Activated CD8-positive, alpha-beta T cell treated with anti-CD3 and anti-CD28 coated beads for 36 hours (primary cell): ENCODE data around the gene TMCO6. TPM values are rescaled to one million over a fixed set of nuclear protein-coding genes. Genes with fewer than 3 reads are reported as not detected.
"Not testable (repeated sequence)": the region's sequence is repeated elsewhere in the genome, so short reads cannot be mapped to it uniquely, and the experiment has no call there.

Experiments used
- ATAC-seq: fragments of 200-7000 bp; cut with Tn5 transposase; one replicate; pipeline ENCODE4 v1.10.0; 2021; ENCODE audit warnings: mild to moderate bottlenecking, moderate library complexity
- CTCF ChIA-PET: fragments of 350-600 bp; sonication (Branson Sonifier 250); formaldehyde crosslinking; loops from one replicate; lab custom pipeline; 2021; ENCODE audit warnings: antibody characterized with exemption; lab: Charles Lee
- POLR2A ChIA-PET: fragments of 350-600 bp; sonication (Branson Sonifier 250); formaldehyde crosslinking; loops from one replicate; lab custom pipeline; 2021; ENCODE audit warnings: antibody characterized with exemption; lab: Charles Lee
- DNase-seq: peaks from one replicate; pipeline ENCODE4 v3.0.0-alpha.2; 2020
- H3K27ac Mint-ChIP-seq: one replicate; pipeline ENCODE4 v1.8.0; 2021; ENCODE audit warnings: mild to moderate bottlenecking, mixed read lengths
- H3K27me3 Mint-ChIP-seq: one replicate; pipeline ENCODE4 v1.8.0; 2021; ENCODE audit warnings: mixed read lengths
- H3K36me3 Mint-ChIP-seq: one replicate; pipeline ENCODE4 v1.8.0; 2021; ENCODE audit warnings: low read depth, mixed read lengths
- H3K4me1 Mint-ChIP-seq: one replicate; pipeline ENCODE4 v1.8.0; 2021; ENCODE audit warnings: low read depth, mixed read lengths
- H3K4me3 Mint-ChIP-seq: one replicate; pipeline ENCODE4 v1.8.0; 2021; ENCODE audit warnings: mild to moderate bottlenecking, moderate library complexity, mixed read lengths
- H3K9me3 Mint-ChIP-seq: one replicate; pipeline ENCODE4 v1.8.0; 2021; ENCODE audit warnings: mixed read lengths
- CTCF ChIP-seq: fragments of 200-600 bp; IDR thresholded peaks from one replicate; pipeline ENCODE4 v1.8.0; 2022; ENCODE audit warnings: antibody characterized with exemption, mild to moderate bottlenecking
- intact Hi-C: fragments of 100-400 bp; cut with micrococcal nuclease; formaldehyde crosslinking; loops from one replicate; pipeline ENCODE4 v1.10.0; 2022
- total RNA-seq, 2 experiments: library from RNA; stranded (reverse); gene quantifications; one replicate each; pipeline ENCODE4 v1.2.3, GENCODE V29; 2021

The TMCO6 gene
- total RNA-seq, 2 experiments from 2014 or later, result 31.7 to 33.2 TPM

DNA sequence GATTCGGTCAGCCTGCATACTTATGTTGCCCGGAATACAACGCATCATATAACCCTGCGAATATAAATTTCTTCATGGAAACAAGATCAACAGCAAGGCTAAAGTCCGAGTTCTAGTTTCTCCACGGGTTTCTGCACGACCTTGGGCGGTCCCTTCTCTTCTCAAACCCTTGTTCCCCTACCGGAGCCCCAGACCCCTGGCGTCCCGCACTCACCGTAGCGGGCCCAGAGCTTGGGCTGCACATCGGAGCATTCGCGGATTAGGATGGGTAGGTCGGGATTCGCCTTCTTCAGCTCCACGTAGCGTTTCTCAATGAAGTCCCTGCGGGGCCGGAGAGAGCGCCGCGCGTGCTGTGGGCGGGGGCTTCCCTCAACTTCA lies 7.8 kb downstream of the TMCO6 start:
- Mint-ChIP-seq H3K36me3 (peaks cover 51% of the 10 kb centered on the region), H3K4me3 (peak overlapping the region; percentile 95), H3K4me1 (peaks cover 35% of the 10 kb centered on the region), H3K9me3 (no peaks in the 10 kb centered on the region), H3K27me3 (no peaks in the 10 kb centered on the region), H3K27ac (peak overlapping the region; percentile 99)
- intact Hi-C loops, result loop anchor here (5.0 kb wide), 1 partner anchor 45 kb away; the partner anchor contains the start of genes HARS1 and HARS2
- no peak for DNase-seq
- ATAC-seq, result no peak
- ChIA-PET POLR2A (interaction anchor here (0.8 to 4.2 kb wide), 20 partner anchors 8 to 259 kb away, joined by 3 to 37 read pairs (median 6); partner anchors contain the start of genes APBB3, DND1, EIF4EBP3 and HARS1), CTCF (interaction anchor here (0.9 to 2.3 kb wide), 10 partner anchors 8 to 503 kb away, joined by 3 to 10 read pairs (median 4); partner anchors contain the start of genes CD14, EIF4EBP3, HARS1 and HARS2)
- TF ChIP-seq CTCF, result no peak

DNA sequence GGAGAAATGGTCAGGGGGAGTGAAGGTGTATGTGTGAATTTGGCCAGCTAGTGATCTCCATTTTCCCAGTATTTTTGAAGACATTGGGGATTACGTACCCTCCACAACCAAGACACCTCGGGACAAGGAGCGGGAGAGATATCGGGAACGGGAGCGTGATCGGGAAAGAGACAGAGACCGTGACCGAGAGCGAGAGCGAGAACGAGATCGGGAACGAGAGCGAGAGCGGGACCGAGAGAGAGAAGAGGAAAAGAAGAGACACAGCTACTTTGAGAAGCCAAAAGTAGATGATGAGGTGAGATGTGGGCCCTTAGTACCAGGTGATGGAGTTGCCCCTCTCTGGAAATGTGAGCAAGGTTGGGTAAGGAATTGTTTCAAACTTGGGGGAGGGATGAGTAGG lies 19.6 kb downstream of the TMCO6 start:
- CTCF ChIA-PET, result interaction anchor here (0.7 kb wide), 1 partner anchor 12 kb away, joined by 3 read pairs; the partner anchor contains the start of genes IK and NDUFA2
- H3K36me3 Mint-ChIP-seq, result peaks cover 59% of the 10 kb centered on the region
- intact Hi-C loops, result no loop called here

DNA sequence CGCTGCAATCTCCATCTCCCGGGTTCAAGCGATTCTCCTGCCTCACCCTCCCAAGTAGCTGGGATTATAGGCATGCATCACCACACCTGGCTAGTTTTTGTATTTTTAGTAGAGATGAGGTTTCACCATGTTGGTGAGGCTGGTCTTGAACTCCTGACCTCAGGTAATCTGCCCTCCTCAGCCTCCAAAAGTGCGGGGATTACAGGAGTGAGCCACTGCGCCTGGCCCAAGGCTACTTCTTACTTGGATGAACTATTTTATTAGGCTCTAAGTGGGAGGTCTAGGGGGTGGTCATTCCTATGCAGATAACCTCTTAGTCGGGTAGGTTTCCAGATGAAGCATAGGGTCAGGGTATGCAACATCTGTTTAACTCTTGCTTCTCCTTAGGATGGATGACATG lies 21.1 kb downstream of the TMCO6 start:
- intact Hi-C loops, H3K27me3 Mint-ChIP-seq, H3K4me3 Mint-ChIP-seq, CTCF ChIA-PET, DNase-seq, ATAC-seq, H3K27ac Mint-ChIP-seq, H3K9me3 Mint-ChIP-seq, H3K4me1 Mint-ChIP-seq, POLR2A ChIA-PET: not testable (repeated sequence)
- peaks cover 55% of the 10 kb centered on the region for H3K36me3 Mint-ChIP-seq

More for the DNA sequence above, 19.6 kb downstream of the TMCO6 start:
- TF ChIP-seq CTCF, result no peak
- DNase-seq (no peak), ATAC-seq (no peak)
- H3K9me3 Mint-ChIP-seq, result no peaks in the 10 kb centered on the region
- H3K4me3 Mint-ChIP-seq, result no peak overlapping the region
- H3K27ac Mint-ChIP-seq, result no peak overlapping the region
- POLR2A ChIA-PET, result interaction anchor here (0.5 to 1.0 kb wide), 3 partner anchors 32 to 266 kb away, joined by 3 read pairs; partner anchors contain the start of genes HARS1 and HARS2
- H3K27me3 Mint-ChIP-seq, result no peaks in the 10 kb centered on the region
- H3K4me1 Mint-ChIP-seq, result peaks cover 4% of the 10 kb centered on the region

- Mint-ChIP-seq H3K4me1 (peaks cover 26% of the 10 kb centered on the region), H3K36me3 (peaks cover 72% of the 10 kb centered on the region), H3K4me3 (peak overlapping the region; percentile 99), H3K27ac (peak overlapping the region; percentile 95), H3K27me3 (no peaks in the 10 kb centered on the region), H3K9me3 (no peaks in the 10 kb centered on the region)
- ATAC-seq, result no peak
- POLR2A ChIA-PET, result interaction anchor here (1.0 to 5.5 kb wide), 10 partner anchors 10 to 263 kb away, joined by 3 to 37 read pairs (median 4); partner anchors contain the start of genes EIF4EBP3, HARS1, HARS2 and IK
- DNase-seq, result no peak
- TF ChIP-seq CTCF, result no peak
- intact Hi-C loops, result no loop called here
- CTCF ChIA-PET, result interaction anchor here (1.1 to 1.9 kb wide), 2 partner anchors 8 to 16 kb away, joined by 3 to 4 read pairs; partner anchors contain the start of genes IK and NDUFA2
These were observed 24.7 kb downstream of the TMCO6 start for GRCh38 chr5:140664030-140664358.

GRCh38 chr5:140664359-140665119 lies 25.3 kb downstream of the TMCO6 start, which contains the start of gene WDR55:
Gene WDR55 (plus strand): TSS chr5:140664904. CDS start chr5:140664913, 9 bp downstream.
- Mint-ChIP-seq H3K4me3 (peak within 1 kb of the TSS; percentile 99), H3K9me3 (no peaks in the 10 kb centered on the region), H3K36me3 (peaks cover 73% of the 10 kb centered on the region), H3K27me3 (no peaks in the 10 kb centered on the region), H3K27ac (peak within 1 kb of the TSS; percentile 95), H3K4me1 (peaks cover 26% of the 10 kb centered on the region)
- CTCF ChIA-PET, result interaction anchor here (1.1 to 1.9 kb wide), 3 partner anchors 9 to 22 kb away, joined by 3 to 4 read pairs (median 3); partner anchors contain the start of genes IK and NDUFA2
- TF ChIP-seq CTCF, result no peak
- ATAC-seq (peak; percentile 96), DNase-seq (peak; percentile 97)
- POLR2A ChIA-PET, result interaction anchor here (1.0 to 5.5 kb wide), 15 partner anchors 10 to 318 kb away, joined by 3 to 37 read pairs (median 4); partner anchors contain the start of genes EIF4EBP3, HARS1, HARS2 and HBEGF
- intact Hi-C loops, result no loop called here

- Mint-ChIP-seq H3K4me1 (peaks cover 18% of the 10 kb centered on the region), H3K36me3 (peaks cover 62% of the 10 kb centered on the region)
- H3K4me3 Mint-ChIP-seq, CTCF ChIA-PET, H3K27ac Mint-ChIP-seq, DNase-seq, intact Hi-C loops, H3K27me3 Mint-ChIP-seq, H3K9me3 Mint-ChIP-seq, ATAC-seq: not testable (repeated sequence)
- POLR2A ChIA-PET, result interaction anchor here (0.6 to 1.0 kb wide), 2 partner anchors 8 to 20 kb away, joined by 3 read pairs; partner anchors contain the start of genes HARS1 and HARS2
These were observed 31.8 kb downstream of the TMCO6 start for GRCh38 chr5:140671035-140671434.
